ENCODE data around the gene GULP1.

GRCh38 chr2:188628989-188629752 lies 337.5 kb downstream of the GULP1 start:
- TF ChIP-seq CTCF (CRISPR knock-in tag; IDR thresholded peaks at IDR 0.05): no peak
- no peak for TF ChIP-seq ZBTB2 (CRISPR knock-in tag; IDR thresholded peaks at IDR 0.05; ENCODE audit: low read depth)
- TF ChIP-seq PTBP1 (IDR thresholded peaks at IDR 0.05; ENCODE audit: low read depth, low read length, poor library complexity, severe bottlenecking): no peak

All from HepG2 (cell line).